ENCODE measurements around the gene ADAMTS9. TPM values are rescaled to one million over a fixed set of nuclear protein-coding genes. Genes with fewer than 3 reads are reported as not detected.

The ADAMTS9 gene
- total RNA-seq, 2 donors from 2014 or later = not detected

- Mint-ChIP-seq H3K36me3 (no peaks in the 10 kb centered on the region), H3K9me3 (peaks cover 0 to 5% of the 10 kb centered on the region in 2 donors), H3K27ac (no peak overlapping the region)
- DNase-seq (ENCODE audit: low spot score in 2 of 2) (no peak), ATAC-seq (no peak)
These were observed 109.6 kb downstream of the ADAMTS9 start for GRCh38 chr3:64578062-64578770.

GRCh38 chr3:64576211-64576775 lies 111.5 kb downstream of the ADAMTS9 start:
- ATAC-seq (no peak), DNase-seq (ENCODE audit: low spot score in 2 of 2) (no peak)
- Mint-ChIP-seq H3K27ac (no peak overlapping the region), H3K36me3 (no peaks in the 10 kb centered on the region), H3K9me3 (peaks cover 0 to 5% of the 10 kb centered on the region in 2 donors)

DNA sequence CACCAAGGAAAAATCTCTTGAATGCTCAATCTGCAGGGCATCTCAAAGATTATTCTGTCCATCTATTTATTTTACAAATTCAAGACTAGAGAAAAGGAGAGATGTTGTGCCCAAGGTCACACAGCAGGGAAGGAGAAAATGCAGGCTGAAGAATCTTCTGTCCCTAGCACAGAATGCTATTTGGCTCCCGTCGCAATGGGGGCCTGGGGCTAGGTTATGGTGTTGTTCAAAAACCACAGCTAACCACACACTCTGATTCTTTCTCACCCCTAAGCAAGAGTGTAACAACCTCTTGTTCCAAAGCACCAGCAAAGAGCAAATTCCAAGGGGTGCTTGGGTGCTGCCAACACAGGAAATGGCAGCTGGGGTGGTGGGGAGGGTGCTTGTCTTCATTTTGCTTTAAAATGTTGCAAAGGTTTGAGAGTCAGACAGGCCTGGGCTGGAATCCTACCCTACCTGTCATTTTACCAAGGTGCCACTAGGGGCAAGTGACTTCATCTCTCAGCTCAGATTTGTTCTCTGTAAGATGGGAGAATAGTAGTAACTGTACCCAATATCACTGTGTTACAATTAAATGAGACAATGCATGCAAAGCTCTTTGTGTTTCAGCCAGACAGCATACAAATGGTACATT lies 112.5 kb downstream of the ADAMTS9 start:
- no peak for ATAC-seq
- no peak overlapping the region for H3K27ac Mint-ChIP-seq
- no peaks in the 10 kb centered on the region for H3K36me3 Mint-ChIP-seq
- no peak for DNase-seq (ENCODE audit: low spot score in 2 of 2)
- peaks cover 0 to 5% of the 10 kb centered on the region in 2 donors for H3K9me3 Mint-ChIP-seq

GRCh38 chr3:64574194-64574593 lies 113.6 kb downstream of the ADAMTS9 start:
- DNase-seq (ENCODE audit: low spot score in 2 of 2) (no peak), ATAC-seq (no peak)
- Mint-ChIP-seq H3K9me3 (peaks cover 0 to 9% of the 10 kb centered on the region in 2 donors), H3K36me3 (no peaks in the 10 kb centered on the region), H3K27ac (no peak overlapping the region)

GRCh38 chr3:64571982-64572381 lies 115.8 kb downstream of the ADAMTS9 start:
- no peaks in the 10 kb centered on the region for H3K36me3 Mint-ChIP-seq
- DNase-seq (ENCODE audit: low spot score in 2 of 2) (no peak), ATAC-seq (no peak)
- H3K27ac Mint-ChIP-seq = no peak overlapping the region
- H3K9me3 Mint-ChIP-seq = peaks cover 0 to 4% of the 10 kb centered on the region in 2 donors

GRCh38 chr3:64568895-64569517 lies 118.8 kb downstream of the ADAMTS9 start:
- H3K9me3 Mint-ChIP-seq = peaks cover 0 to 4% of the 10 kb centered on the region in 2 donors
- H3K27ac Mint-ChIP-seq = no peak overlapping the region
- no peak for DNase-seq (ENCODE audit: low spot score in 2 of 2)
- ATAC-seq = no peak
- no peaks in the 10 kb centered on the region for H3K36me3 Mint-ChIP-seq

DNA sequence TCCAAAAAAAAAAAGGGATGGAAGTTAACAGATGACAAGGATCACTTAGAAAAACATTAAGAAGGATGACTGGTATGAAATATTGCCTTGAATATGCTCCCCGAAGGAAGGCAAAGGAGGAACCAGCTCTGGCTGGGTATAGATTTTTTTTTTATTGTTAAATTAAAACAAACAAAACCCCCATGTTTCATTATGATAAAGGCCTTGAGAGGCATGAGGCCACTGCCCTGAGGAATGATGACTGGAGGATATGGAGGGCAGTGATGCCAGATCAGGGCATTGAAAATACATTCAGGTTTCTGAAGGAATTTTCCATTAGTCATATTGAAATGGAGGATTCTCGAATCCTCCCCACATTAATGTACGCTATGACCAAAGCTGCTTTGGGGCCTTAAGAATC lies 120.9 kb downstream of the ADAMTS9 start:
- no peaks in the 10 kb centered on the region for H3K36me3 Mint-ChIP-seq
- ATAC-seq (no peak), DNase-seq (ENCODE audit: low spot score in 2 of 2) (no peak)
- H3K27ac Mint-ChIP-seq = no peak overlapping the region
- H3K9me3 Mint-ChIP-seq = peaks cover 0 to 4% of the 10 kb centered on the region in 2 donors

DNA sequence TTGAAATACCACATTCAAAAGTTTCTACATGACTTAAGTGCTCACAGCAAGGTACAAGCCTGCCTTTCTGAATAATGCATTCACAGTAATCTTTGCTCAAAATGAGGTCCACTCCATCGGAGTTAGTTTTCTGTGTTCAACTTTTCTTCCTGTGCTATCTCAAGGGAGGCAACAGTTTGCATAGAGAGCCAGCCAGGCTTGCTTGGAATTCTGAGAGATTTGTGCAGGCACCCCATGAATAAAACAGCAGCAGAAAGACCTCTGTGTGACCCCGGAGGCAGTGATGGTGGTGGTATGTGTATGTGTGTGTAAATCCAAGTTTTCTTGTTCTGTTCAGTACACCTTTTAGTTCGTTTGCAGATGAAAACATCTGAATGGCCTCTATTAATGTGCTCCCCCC lies 124.0 kb downstream of the ADAMTS9 start:
- no peak overlapping the region for H3K27ac Mint-ChIP-seq
- no peaks in the 10 kb centered on the region for H3K36me3 Mint-ChIP-seq
- DNase-seq (ENCODE audit: low spot score in 2 of 2) (no peak), ATAC-seq (no peak)
- no peaks in the 10 kb centered on the region for H3K9me3 Mint-ChIP-seq

GRCh38 chr3:64561868-64562267 lies 125.9 kb downstream of the ADAMTS9 start:
- Mint-ChIP-seq H3K27ac (no peak overlapping the region), H3K36me3 (no peaks in the 10 kb centered on the region), H3K9me3 (peaks cover 0 to 1% of the 10 kb centered on the region in 2 donors)
- ATAC-seq (no peak), DNase-seq (ENCODE audit: low spot score in 2 of 2) (no peak)

DNA sequence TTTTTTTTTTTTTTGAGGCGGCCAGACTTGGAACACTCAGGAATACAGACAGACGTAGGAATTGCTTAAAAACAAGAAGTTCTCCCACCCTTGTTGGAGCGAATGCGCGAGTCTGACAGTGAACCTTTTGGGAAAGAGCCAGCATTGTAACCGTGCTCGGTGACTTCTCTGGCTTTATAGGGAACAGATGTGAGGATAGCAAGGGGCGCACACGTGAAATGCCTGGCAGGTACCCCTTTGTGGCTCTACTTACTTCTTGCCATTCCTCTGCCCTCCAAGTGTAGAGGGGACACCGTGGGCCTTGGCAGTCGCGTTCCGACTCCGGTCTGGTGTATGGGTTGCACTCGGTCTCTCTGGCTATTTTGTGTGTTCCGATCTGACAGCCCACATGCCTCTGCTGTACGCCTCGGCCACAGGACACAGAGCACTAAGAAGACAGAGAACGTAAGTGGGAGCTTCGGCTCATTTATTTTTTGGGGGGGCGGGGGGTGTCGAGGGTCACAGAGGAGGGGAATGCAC lies 126.4 kb downstream of the ADAMTS9 start:
- no peak for ATAC-seq
- DNase-seq (ENCODE audit: low spot score in 2 of 2) = no peak
- Mint-ChIP-seq H3K27ac (no peak overlapping the region), H3K36me3 (no peaks in the 10 kb centered on the region), H3K9me3 (peaks cover 0 to 4% of the 10 kb centered on the region in 2 donors)

- ATAC-seq (no peak), DNase-seq (ENCODE audit: low spot score in 2 of 2) (no peak)
- peaks cover 0 to 4% of the 10 kb centered on the region in 2 donors for H3K9me3 Mint-ChIP-seq
- no peaks in the 10 kb centered on the region for H3K36me3 Mint-ChIP-seq
- peak overlapping the region in 1 of 2 donors; percentile 53 for H3K27ac Mint-ChIP-seq
These were observed 127.0 kb downstream of the ADAMTS9 start for GRCh38 chr3:64560791-64561190.

- DNase-seq (ENCODE audit: low spot score in 2 of 2) = no peak
- ATAC-seq = no peak
- Mint-ChIP-seq H3K27ac (no peak overlapping the region), H3K36me3 (no peaks in the 10 kb centered on the region), H3K9me3 (peaks cover 0 to 4% of the 10 kb centered on the region in 2 donors)
These were observed 128.2 kb downstream of the ADAMTS9 start for GRCh38 chr3:64559588-64559987.

DNA sequence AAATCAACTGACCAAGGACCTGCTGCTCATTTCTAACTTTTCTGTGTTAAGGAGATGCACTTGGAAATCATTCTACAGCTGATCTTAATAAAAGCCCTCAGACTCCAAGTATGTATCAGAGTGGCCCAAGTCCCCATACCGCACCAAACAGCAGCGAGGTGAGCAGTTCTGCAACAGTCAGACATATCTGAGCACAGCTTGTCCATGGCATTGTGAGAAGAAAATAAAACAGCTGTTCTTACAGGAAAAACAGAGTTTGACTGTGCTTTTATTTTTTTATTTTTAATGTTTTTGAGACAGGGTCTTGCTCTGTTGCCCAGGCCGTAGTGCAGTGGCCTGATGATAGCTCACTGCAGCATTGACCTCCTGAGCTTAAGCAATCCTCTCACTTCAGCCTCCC lies 131.8 kb downstream of the ADAMTS9 start:
- Mint-ChIP-seq H3K9me3 (peaks cover 0 to 4% of the 10 kb centered on the region in 2 donors), H3K27ac (no peak overlapping the region), H3K36me3 (no peaks in the 10 kb centered on the region)
- DNase-seq (ENCODE audit: low spot score in 2 of 2) (no peak), ATAC-seq (no peak)

DNA sequence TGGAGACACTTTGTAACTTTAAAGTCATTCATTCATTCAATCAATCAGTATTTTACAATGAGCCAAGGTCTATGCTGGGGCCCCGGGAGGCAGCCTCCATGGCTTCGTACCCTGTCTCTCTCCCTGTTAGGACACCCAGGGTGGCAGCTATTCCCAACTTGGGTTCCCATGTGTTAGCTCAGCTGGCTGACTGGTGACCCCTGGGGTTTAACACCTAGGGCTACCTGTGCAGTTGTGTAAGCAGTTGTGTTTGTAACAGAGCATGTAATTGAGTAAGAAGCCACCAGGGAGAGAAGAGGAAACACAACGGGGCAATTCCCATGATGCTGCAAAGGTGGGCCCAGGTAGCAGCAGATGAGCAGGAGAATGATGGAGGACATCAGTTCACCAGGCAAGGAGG lies 132.4 kb downstream of the ADAMTS9 start:
- H3K36me3 Mint-ChIP-seq = no peaks in the 10 kb centered on the region
- DNase-seq (ENCODE audit: low spot score in 2 of 2) = no peak
- no peak for ATAC-seq
- no peak overlapping the region for H3K27ac Mint-ChIP-seq
- H3K9me3 Mint-ChIP-seq = peaks cover 0 to 4% of the 10 kb centered on the region in 2 donors

- Mint-ChIP-seq H3K9me3 (peaks cover 0 to 4% of the 10 kb centered on the region in 2 donors), H3K36me3 (no peaks in the 10 kb centered on the region), H3K27ac (no peak overlapping the region)
- ATAC-seq (no peak), DNase-seq (ENCODE audit: low spot score in 2 of 2) (no peak)
These were observed 133.5 kb downstream of the ADAMTS9 start for GRCh38 chr3:64554096-64554920.

- H3K9me3 Mint-ChIP-seq = peaks cover 0 to 4% of the 10 kb centered on the region in 2 donors
These were observed 134.8 kb downstream of the ADAMTS9 start for GRCh38 chr3:64552966-64553365.

More at GRCh38 chr3:64552966-64553365, 134.8 kb downstream of the ADAMTS9 start:
- no peaks in the 10 kb centered on the region for H3K36me3 Mint-ChIP-seq
- no peak overlapping the region for H3K27ac Mint-ChIP-seq
- DNase-seq (ENCODE audit: low spot score in 2 of 2) (no peak), ATAC-seq (no peak)
